Measurements from ENCODE around the gene PCSK4.

Gene PCSK4

GRCh38 chr19:1470305-1471009 is 19.7 kb downstream of the PCSK4 start:
- DNase-seq (ENCODE audit: low read depth), result no peak

DNA sequence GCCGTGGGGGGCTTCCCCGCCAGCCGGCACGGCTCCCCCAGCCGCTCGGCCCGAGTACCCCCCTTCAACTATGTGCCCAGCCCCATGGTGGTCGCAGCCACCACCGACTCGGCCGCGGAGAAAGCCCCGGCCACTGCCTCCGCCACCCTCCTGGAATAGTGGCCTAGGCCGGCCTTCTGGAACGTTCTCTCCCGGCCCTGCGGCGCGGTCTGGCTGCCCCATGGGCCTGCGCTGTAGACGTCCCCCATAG is 20.2 kb downstream of the PCSK4 start:
- DNase-seq (ENCODE audit: low read depth), result no peak

GRCh38 chr19:1469255-1470054 is 20.7 kb downstream of the PCSK4 start:
- DNase-seq (ENCODE audit: low read depth), result no peak

GRCh38 chr19:1468821-1469254 is 21.3 kb downstream of the PCSK4 start:
- no peak for DNase-seq (ENCODE audit: low read depth)

DNA sequence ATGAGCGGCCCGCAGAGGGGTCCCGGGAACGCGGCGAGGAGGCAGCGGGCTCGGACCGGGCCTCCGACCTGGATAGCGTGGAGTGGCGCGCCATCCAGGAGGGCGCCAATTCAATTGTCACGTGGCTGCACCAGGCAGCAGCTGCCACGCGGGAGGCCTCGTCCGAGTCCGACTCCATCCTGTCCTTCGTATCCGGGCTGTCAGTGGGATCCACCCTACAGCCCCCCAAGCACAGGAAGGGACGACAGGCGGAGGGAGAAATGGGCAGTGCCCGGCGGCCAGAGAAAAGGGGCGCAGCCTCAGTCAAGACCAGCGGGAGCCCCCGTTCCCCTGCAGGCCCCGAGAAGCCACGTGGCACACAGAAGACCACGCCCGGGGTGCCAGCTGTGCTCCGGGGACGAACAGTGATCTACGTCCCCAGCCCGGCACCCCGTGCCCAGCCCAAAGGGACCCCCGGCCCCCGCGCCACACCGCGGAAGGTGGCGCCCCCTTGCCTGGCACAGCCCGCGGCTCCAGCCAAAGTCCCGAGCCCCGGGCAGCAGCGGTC is 21.8 kb downstream of the PCSK4 start:
- DNase-seq (ENCODE audit: low read depth), result no peak

DNA sequence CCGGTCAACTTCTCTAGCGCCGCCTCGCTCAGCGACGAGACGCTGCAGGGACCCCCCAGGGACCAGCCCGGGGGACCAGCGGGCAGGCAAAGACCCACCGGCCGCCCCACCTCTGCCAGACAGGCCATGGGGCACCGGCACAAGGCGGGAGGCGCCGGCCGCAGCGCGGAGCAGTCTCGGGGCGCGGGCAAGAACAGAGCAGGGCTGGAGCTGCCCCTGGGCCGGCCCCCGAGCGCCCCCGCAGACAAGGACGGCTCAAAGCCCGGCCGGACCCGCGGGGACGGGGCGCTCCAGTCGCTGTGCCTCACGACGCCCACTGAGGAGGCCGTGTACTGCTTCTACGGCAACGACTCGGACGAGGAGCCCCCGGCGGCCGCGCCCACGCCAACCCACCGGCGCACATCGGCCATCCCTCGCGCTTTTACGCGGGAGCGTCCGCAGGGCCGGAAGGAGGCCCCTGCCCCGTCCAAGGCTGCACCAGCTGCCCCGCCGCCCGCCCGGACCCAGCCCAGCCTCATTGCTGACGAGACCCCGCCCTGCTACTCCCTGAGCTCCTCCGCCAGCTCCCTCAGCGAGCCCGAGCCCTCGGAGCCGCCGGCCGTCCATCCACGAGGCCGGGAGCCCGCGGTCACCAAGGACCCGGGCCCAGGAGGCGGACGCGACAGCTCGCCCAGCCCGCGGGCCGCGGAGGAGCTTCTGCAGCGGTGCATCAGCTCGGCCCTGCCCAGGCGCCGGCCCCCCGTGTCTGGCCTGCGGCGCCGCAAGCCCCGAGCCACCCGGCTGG is 22.5 kb downstream of the PCSK4 start:
- no peak for DNase-seq (ENCODE audit: low read depth)

DNA sequence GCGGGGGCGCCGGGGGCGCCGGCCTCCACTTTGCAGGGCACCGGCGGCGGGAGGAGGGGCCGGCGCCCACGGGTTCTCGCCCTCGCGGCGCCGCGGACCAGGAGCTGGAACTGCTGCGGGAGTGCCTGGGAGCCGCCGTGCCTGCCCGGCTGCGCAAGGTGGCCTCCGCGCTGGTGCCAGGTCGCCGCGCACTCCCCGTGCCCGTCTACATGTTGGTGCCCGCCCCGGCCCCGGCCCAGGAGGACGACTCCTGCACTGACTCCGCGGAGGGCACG is 23.0 kb downstream of the PCSK4 start:
- DNase-seq (ENCODE audit: low read depth), result no peak

GRCh38 chr19:1466461-1467214 is 23.5 kb downstream of the PCSK4 start:
- DNase-seq (ENCODE audit: low read depth), result no peak

DNA sequence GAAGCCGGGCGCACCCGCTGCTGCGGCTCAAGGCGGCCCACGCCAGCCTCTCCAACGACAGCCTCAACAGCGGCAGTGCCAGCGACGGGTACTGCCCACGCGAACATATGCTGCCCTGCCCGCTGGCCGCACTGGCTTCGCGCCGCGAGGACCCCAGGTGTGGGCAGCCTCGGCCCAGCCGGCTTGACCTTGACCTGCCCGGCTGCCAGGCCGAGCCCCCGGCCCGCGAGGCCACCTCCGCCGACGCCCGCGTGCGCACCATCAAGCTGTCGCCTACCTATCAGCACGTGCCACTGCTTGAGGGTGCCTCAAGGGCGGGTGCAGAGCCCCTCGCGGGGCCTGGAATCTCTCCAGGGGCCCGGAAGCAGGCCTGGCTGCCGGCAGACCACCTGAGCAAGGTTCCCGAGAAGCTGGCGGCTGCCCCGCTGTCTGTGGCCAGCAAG is 24.1 kb downstream of the PCSK4 start:
- no peak for DNase-seq (ENCODE audit: low read depth)

GRCh38 chr19:1465191-1466016 is 24.7 kb downstream of the PCSK4 start:
- peak; percentile 43 for DNase-seq (ENCODE audit: low read depth)

GRCh38 chr19:1461862-1462261 is 28.3 kb downstream of the PCSK4 start:
- DNase-seq (ENCODE audit: low read depth), result no peak

- no peak for DNase-seq (ENCODE audit: low read depth)
These were observed 29.8 kb downstream of the PCSK4 start for GRCh38 chr19:1460033-1460995.

DNA sequence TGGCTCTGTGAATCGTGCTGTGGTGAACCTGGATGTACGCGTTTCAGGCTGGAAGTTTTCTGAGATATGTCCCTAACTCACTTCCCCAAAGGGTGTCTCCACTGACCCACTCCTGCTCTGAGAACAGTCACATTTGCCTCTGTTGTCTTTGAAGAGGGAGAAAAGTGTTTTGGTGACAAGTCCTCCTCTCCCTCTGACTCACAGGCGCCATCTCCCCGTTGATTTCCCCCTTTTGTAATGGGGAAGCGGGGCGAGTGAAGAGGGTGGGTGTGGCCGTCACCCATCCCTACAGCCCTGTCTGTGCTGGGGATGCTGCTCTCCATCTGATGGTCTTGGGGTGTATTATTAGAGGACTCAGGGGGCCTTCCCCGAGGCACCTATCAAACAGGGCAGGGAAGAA is 30.7 kb downstream of the PCSK4 start:
- DNase-seq (ENCODE audit: low read depth), result no peak

DNA sequence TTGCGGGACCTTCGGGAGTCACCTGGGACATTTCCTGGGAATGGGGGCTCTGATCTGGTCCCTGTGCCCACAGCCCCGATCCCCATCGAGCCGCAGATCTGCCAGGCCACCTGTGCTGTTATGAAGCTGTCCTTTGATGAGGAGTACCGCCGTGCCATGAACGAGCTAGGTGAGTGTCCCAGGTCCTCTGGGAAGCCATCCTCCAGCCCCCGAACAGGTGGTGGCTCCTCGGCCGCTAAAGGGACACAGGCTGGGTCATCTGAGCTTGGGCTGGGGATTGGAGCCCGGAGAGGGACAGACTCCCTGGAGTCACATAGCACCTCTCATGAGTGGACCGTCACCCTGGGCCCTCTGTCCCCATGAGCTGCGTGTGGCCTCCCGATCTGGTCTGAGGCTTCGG is 32.3 kb downstream of the PCSK4 start:
- DNase-seq (ENCODE audit: low read depth), result no peak

GRCh38 chr19:1457031-1457739 is 33.0 kb downstream of the PCSK4 start:
- no peak for DNase-seq (ENCODE audit: low read depth)

DNA sequence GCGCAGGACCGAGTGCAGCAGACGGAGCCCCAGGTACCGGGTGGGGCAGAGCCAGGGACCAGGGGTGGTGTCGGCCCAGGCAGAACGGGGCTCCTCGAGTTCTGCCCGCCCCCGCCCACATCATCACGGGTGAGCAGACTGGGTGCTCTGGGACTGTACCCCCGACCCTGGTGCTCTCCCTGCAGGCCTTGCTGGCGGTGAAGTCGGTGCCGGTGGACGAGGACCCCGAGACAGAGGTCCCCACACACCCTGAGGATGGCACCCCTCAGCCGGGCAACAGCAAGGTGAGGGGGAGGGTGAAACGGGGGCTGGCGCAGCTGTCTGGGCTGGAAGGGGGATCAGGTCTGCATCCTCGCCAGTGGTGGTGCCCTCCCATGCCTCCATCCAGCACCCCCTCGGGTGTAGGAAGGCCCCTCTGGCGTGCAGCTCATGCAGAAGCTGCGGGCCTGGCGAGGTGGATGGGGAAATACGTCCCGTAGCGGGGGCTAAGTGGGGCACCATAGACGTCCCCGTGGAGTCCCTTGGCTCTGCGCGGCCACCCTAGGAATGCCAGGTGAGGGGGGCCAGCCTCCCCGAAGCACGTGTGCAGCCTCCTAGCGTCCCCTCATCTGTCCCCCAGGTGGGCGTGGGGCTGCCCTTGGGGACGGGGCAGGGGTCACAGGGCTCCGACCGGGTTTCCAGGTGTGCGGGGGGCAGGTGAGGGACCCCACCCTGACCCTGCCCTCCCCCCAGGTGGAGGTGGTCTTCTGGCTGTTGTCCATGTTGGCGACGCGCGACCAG is 33.8 kb downstream of the PCSK4 start:
- DNase-seq (ENCODE audit: low read depth), result no peak

DNA sequence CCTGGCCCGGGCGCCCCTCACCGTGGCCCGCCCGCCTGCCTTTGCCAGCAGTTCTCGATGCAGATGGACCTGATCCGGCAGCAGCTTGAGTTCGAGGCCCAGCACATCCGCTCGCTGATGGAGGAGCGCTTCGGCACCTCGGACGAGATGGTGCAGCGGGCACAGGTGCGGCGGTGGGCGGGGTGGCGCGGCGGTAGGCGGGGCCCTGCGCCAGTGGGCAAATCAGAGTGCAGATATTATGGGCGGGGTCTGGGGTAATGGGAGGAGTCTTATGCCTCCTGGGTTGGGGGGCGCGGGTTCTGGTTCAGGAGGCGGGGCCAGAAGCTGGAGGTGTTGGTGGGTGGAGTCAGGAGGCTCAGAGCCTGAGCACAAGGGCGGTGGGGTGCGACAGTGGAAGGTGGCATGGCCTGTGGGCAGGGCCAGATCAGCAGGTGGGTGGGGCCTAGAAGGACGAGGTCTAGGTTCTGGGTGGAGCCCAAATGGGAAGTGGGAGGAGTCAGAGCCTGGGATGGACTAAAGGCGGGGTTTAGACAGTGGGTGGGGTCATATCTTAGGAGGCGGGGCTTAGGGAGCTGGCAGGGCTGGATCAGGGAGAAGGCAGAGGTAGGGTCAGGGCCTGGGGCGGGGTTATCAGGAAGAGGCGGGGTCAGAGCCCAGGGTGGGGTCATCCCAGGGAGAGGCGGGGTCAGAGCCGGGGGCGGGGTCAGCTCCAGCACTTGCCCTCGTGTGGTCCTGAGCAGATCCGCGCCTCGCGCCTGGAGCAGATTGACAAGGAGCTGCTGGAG is 34.6 kb downstream of the PCSK4 start:
- peak; percentile 45 for DNase-seq (ENCODE audit: low read depth)

- no peak for DNase-seq (ENCODE audit: low read depth)
These were observed 35.2 kb downstream of the PCSK4 start for GRCh38 chr19:1455002-1455335.
